ACHN (cell line): Measurements from ENCODE around the gene LRRC27.

ENCODE experiments used
- DNase-seq: peaks from one replicate; pipeline ENCODE4 v3.0.0-alpha.2; 2015
- in situ Hi-C: cut with HindIII; loops from 2 replicates; pipeline ENCODE4 v1.10.0; 2017; ENCODE audit warnings: low sequenced_read_pairs, low pct_ligation_motif_present, low pct_unique_long_range_greater_than_20kb

Gene LRRC27

DNA sequence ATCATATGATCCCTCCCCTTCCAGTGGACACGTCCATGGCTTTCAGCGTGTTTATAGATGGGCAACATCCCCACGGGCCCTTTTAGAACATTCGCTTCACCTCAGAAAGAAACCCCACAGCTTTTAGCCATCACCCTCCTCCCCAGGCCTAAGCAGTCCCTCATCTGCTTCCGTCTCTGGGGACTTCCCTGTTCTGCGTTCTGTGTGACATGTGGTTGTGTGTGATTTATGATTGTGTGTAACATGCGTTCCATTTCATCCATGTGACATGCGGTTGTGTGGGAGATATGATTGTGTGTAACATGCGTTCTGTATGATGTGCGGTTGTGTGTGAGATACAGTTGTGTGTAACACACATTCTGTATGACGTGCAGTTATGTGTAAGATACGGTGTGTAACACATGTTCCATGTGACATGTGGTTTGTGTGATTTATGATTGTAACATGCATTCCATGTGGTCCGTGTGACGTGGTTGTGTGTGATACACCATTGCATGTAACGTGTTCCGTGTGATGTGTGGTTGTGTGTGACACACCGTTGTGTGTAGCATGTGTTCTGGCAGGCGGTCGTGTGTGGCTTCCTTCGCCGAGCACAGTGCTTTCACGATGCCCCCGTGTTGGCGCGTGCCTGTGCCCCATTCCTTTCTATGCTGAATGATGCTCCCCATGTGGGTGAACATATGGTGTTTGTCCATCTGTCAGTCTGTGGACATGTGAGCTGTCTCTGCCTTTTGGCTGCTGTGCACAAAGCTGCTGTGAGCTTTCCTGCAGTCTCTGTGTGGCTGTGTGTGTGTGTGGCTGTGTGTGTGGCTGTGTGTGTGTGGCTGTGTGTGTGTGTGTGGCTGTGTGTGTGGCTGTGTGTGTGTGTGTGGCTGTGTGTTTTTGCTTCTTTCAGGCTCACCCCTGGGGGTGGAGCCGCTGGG is 91.2 kb downstream of the LRRC27 start:
- in situ Hi-C loops, result no loop called here
- no peak for DNase-seq

DNA sequence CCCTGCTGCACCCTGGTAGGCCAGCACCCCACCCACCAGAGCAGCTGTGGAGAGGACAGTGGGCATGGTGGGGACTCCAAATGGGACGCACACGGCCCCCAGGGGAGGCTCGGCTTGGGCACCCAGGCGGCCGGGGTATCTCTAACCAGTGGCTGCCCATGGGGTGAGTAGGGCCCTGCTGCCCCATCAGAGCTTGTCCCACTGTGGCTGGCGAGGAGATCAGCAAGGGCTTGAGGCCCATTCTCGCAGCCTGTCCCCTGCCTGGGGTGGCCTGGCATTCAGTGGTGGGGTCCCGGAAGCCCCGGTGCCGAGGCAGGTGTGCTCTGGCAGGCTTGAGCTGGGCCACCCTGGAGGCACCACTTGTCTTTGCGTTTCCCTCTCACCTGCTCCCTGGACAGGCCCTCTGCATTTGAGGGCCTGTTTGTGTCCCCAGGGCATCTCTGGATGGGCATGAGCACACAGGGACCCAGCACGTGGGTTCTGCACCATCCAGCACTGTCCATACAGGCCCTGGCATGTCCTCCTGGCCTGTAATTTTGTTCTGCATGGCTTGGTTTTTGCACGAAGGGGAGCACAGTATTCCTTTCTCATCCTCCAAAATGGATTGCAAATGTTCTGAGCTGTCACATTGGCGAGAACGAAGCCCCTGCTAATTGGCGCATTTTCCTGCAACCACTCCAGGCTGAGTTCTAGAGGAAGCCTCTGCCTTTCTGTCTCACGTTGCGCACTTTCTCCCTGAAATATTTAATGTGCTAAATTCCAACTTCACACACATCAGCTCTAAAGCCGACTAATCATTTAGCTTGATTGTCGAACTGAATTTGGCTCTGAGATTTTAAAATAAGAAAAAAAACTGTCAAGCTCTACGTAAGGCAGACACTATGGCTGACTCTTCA is 92.2 kb downstream of the LRRC27 start:
- in situ Hi-C loops, result no loop called here
- DNase-seq, result no peak

DNA sequence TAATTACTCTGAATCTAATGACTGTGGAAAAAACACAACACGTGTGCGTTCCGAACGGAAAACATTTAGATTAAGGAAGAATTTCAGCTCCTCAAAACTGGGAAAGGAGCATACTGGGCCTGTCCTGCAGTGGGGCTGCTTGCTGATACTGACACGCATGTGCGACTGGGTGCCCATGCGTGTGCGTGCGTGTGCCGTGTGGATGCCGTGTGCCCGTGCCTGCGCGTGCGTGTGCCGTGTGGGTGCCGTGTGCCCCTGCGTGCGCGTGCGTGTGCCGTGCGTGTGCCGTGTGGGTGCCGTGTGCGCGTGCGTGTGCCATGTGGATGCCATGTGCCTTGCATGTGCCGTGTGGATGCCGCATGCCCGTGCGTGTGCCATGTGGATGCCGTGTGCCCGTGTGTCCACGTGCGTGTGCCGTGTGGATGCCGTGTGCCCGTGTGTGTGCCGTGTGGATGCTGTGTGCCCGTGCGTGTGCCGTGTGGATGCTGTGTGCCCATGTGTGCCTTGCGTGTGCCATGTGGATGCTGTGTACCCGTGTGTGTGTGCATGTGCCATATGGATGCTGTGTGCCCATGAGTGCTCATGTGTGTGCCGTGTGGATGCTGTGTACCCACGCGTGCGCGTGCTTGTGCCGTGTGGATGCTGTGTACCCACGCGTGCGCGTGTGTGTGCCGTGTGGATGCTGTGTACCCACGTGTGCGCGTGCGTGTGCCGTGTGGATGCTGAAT is 93.2 kb downstream of the LRRC27 start:
- DNase-seq, result no peak
- in situ Hi-C loops, result no loop called here

DNA sequence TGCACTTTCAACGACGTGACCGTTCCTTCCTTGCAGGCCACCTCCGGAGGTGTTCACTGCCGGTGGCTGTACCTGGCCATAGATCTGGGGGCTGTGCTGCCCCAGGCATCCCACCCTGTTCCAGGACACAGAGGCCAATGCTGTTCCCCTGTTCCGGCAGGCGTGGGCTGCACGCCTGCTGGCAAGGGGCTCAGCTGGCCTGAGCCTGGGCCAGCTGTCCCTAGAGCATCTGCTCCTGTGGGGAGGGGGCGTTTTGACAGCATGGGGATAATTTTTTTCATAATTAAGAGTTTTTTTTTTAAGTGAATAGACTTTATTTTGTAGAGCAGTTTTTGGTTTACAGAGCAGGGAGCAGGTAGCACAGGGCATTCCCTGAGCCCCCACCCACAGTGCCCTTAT is 93.8 kb downstream of the LRRC27 start:
- no peak for DNase-seq
- in situ Hi-C loops, result no loop called here

DNA sequence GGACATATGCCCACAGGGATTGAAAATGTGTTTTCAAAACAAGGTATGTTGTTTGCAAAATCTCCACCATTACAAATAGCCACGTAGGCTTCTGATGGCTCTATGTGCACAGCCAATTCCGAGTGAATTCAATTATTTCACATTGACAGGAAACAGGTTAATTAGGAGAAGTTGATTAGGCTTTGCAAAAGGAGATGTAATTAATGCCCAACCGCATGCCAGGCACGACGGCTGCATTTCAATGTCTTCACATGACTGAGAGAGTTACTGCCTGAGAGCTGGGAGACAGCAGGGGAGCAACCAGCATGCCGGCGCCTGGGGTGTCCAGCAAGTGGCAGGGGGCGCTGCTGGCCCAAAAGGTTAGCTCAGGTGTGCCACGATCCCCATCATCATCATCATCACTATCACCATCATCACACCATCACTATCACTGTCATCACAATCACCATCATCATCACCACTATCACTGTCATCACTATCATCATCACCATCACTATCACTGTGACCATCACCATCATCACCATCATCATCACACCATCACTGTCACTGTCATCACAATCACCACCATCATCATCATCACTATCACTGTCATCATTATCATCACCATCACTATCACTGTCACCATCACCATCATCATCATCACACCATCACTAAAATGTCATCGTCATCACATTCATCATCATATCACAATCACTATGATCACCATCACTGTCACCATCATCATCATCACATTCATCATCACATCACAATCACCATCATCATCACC is 95.2 kb downstream of the LRRC27 start:
- DNase-seq, result no peak
- in situ Hi-C loops, result no loop called here

DNA sequence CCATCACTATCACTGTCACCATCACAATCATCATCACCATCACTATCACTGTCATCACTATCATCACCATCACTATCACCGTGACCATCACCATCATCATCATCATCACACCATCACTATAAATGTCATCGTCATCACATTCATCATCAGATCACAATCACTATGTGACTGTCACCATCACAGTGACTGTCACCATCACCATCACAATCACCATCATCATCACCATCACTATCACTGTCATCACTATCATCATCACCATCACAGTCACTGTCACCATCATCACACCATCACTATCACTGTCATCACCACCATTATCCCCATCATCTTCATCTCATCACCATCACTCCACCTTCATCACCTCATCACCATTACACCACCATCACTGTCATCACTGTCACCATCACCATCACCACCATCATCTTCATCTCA is 96.0 kb downstream of the LRRC27 start:
- no peak for DNase-seq
- in situ Hi-C loops, result no loop called here

DNA sequence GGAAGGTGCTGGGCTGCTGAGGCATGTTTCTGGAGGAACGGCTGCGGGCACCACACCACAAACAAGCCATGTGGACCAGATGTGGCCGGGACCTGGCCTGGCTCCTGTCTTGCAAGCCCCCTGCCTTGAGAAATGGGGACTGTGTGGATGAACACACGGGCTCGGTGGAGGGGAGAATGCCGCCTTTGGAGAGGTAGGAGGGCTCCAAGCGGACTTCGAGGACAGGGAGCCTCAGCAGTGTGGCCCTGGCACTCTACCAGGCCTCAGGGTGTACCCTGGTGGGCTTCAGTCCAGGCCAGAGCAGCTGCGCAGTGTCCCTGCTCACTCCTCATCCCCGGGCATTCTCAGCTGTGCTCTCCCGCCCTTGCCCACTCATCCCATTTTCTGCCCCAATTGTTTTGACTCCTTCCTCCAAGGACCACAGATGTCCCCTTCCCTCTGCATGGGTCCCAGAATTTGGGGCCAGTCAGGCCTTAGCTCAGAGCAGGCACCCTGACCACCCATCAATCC is 96.5 kb downstream of the LRRC27 start:
- in situ Hi-C loops, result no loop called here
- DNase-seq, result no peak
